ENCODE data around the gene CPD. TPM values are rescaled to one million over a fixed set of nuclear protein-coding genes. Genes with fewer than 3 reads are reported as not detected.

CPD gene
- total and polyA plus RNA-seq, 2 of the 13 experiments (the other 11 are each of a cell fraction or from before 2014, with no cell fraction given): 46.1 to 72.3 TPM

DNA sequence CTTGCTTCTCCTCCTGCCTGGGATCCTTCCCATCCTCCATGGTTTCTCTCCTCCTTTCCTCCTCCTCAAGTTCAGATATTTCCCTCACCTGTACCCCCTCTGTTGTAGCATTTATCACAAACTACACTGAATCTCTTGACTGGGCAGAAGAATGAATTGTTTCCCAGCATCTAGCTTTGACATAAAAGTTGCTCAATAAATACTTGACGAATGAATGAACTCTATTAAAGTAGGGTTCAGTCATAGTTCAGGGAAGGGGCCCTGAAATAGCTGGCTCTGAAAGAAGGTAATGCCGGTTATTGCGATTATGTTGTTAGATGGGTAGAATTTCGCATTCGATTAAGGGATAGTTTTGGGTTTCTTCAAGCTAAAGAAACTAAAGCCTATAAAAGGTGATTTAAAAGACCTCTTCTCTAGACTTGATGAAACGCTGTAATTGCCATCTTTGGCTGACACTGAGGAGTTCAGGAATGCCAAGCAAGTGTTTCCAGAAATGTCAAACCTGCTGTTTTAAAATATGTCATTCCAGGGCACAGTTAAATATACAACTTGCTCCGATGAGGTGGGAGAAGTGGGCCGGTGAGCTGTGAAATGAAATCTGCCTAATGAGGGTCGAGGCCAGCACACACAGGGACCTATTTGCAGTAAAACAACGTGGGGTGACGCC is 1.0 kb upstream of the CPD start:
- in situ Hi-C loops (cut with HindIII; ENCODE audit: extremely low pct_ligation_motif_present, low pct_unique_long_range_greater_than_20kb) (loop anchor here (5.0 kb wide), 1 partner anchor 35 kb away; no protein-coding TSS in a partner anchor), intact Hi-C loops (cut with micrococcal nuclease; ENCODE audit: unreplicated experiment) (loop anchor here (2.0 kb wide), 1 partner anchor 33 kb away; no protein-coding TSS in a partner anchor)
- no peak for ATAC-seq
- TF ChIP-seq, protein P1, sequence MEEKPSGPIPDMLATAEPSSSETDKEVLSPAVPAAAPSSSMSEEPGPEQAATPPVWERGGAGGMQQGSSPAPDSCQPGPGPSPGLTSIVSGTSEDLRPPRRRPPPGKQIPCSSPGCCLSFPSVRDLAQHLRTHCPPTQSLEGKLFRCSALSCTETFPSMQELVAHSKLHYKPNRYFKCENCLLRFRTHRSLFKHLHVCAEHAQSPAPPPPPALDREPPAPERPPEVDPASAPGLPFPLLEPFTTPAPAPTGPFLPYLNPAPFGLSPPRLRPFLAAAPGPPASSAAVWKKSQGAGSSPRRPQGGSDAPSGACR (CRISPR knock-in tag; IDR thresholded peaks at IDR 0.05): 0 out of 2 replicates have a peak, but pooled peaks have one; percentile 15
- TF ChIP-seq CEBPB (IDR thresholded peaks at IDR 0.05; ENCODE audit: borderline replicate concordance, low read depth, low read length) (no peak; the same call in 1 of the 2 replicates), SSRP1 (CRISPR knock-in tag; IDR thresholded peaks at IDR 0.05) (peak; percentile 14; the same call in 1 of the 2 replicates), ZNF430 (CRISPR knock-in tag; IDR thresholded peaks at IDR 0.05) (no peak), NR2F1 (CRISPR knock-in tag; IDR thresholded peaks at IDR 0.05) (no peak), ZNF264 (CRISPR knock-in tag; IDR thresholded peaks at IDR 0.05) (no peak), ZNF878 (CRISPR knock-in tag; IDR thresholded peaks at IDR 0.05) (0 out of 2 replicates have a peak, but pooled peaks have one; percentile 30), GZF1 (CRISPR knock-in tag; IDR thresholded peaks at IDR 0.05) (no peak), SPEN (CRISPR knock-in tag; IDR thresholded peaks at IDR 0.05; ENCODE audit: low read depth) (no peak), ZNF549 (CRISPR knock-in tag; IDR thresholded peaks at IDR 0.05) (no peak), SMAD3 (CRISPR knock-in tag; IDR thresholded peaks at IDR 0.05) (0 out of 2 replicates have a peak, but pooled peaks have one; percentile 8)
- Histone ChIP-seq H2AFZ (ENCODE audit: low read length) (peak overlapping the region; percentile 68), H3K36me3 (replicated peaks in 1 of 2; ENCODE audit: control insufficient read depth in 1 of 2, insufficient read depth in 2 of 2, low read length in 2 of 2) (no peaks in the 10 kb centered on the region; a peak in 1 of 5 replicates), H4K20me1 (ENCODE audit: insufficient read depth, low read length) (peaks cover 20% of the 10 kb centered on the region), H3K27ac (ENCODE audit: extremely low read length, insufficient read depth, low read length) (no peak overlapping the region), H3K4me2 (ENCODE audit: low read depth, low read length) (peak overlapping the region; percentile 95), H3K79me2 (ENCODE audit: insufficient read depth, low read length) (peaks cover 39% of the 10 kb centered on the region), H3K9me3 (ENCODE audit: low read length) (no peaks in the 10 kb centered on the region), H3K27me3 (ENCODE audit: control insufficient read depth in 1 of 2, insufficient read depth in 2 of 2, low read length in 2 of 2) (no peaks in the 10 kb centered on the region; a peak in 1 of 5 replicates), H3K4me1 (ENCODE audit: insufficient read depth, low read length) (peaks cover 57% of the 10 kb centered on the region), H3K4me3 (replicated peaks in 1 of 3; ENCODE audit: insufficient read depth in 1 of 3, low read depth in 2 of 3, low read length in 3 of 3) (peak overlapping the region; percentile 92 to 94 (median 92)), H3K9ac (ENCODE audit: insufficient read depth, low read depth, low read length) (peak overlapping the region; percentile 86)
- no TSS peak for BruUV-seq (replicated peaks)
- ChIA-PET CTCF (ENCODE audit: low intra/inter-chr PET ratio, low total read pairs) (no interaction called here), POLR2A (interaction anchor here (1.2 to 8.1 kb wide), 5 partner anchors 14 to 99 kb away, joined by 3 to 114 read pairs (median 5); partner anchors contain the start of gene GOSR1)
- DNase-seq (ENCODE audit: low spot score): no peak
- WGBS (ENCODE audit: low lambda C conversion rate): 35% methylated on average over 11 of the region's 11 CpGs
- FAIRE-seq: no peak
